ENCODE data around the gene BLOC1S1.

Gene BLOC1S1

GRCh38 chr12:55712700-55713415 lies 3.0 kb upstream of the BLOC1S1 start:
- DNase-seq, result no peak

DNA sequence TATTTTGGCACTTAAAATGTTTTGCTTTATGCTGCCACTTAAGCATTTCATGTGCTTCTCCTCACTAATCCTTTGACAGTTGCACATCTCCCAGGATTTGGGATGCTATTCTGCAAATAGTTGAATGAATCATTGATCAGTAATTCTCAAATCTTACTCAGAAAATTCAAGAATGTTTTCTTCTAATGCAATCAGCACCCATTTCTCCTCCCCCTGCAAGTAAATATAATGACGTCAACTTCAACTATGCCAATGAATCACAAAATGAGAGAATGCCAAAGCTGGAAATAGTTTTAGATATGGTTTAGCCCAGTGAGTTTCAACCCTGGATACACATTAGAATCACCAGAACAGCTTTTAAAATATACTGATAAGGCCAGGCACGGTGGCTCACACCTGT lies 2.1 kb upstream of the BLOC1S1 start:
- DNase-seq, result no peak

GRCh38 chr12:55715169-55715764 lies 579 bp upstream of the BLOC1S1 start:
- no peak for DNase-seq

DNA sequence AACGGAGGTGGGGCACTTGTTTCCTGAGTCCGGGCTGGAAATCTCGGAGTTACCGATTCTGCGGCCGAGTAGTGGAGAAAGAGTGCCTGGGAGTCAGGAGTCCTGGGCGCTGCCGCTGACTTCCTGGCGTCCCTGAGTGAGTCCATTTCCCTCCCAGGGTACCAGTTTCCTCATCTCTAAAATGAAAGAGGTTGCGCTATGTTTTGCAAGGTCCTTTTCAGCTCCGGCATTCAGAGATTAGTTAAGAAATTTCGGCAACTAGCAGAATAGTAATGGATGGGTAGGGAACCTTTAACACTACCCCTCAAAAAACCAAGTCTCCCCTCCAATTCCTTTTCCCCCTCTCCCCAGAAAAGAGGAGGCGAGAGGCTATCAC lies 724 bp downstream of the BLOC1S1 start:
- no peak for DNase-seq

GRCh38 chr12:55717011-55718007 lies 1.5 kb downstream of the BLOC1S1 start:
- DNase-seq, result no peak

GRCh38 chr12:55718015-55718414 lies 2.2 kb downstream of the BLOC1S1 start:
- no peak for DNase-seq

- no peak for DNase-seq
Observed at GRCh38 chr12:55718624-55719275, 2.9 kb downstream of the BLOC1S1 start.

GRCh38 chr12:55719371-55719770 lies 3.5 kb downstream of the BLOC1S1 start:
- no peak for DNase-seq

- no peak for DNase-seq
Observed at GRCh38 chr12:55720071-55720564, 4.3 kb downstream of the BLOC1S1 start, which contains the start of gene RDH5. Gene RDH5 (plus strand): TSS chr12:55720393. CDS start chr12:55721185, 792 bp downstream.

GRCh38 chr12:55720894-55721444 lies 5.1 kb downstream of the BLOC1S1 start:
- DNase-seq, result no peak

DNA sequence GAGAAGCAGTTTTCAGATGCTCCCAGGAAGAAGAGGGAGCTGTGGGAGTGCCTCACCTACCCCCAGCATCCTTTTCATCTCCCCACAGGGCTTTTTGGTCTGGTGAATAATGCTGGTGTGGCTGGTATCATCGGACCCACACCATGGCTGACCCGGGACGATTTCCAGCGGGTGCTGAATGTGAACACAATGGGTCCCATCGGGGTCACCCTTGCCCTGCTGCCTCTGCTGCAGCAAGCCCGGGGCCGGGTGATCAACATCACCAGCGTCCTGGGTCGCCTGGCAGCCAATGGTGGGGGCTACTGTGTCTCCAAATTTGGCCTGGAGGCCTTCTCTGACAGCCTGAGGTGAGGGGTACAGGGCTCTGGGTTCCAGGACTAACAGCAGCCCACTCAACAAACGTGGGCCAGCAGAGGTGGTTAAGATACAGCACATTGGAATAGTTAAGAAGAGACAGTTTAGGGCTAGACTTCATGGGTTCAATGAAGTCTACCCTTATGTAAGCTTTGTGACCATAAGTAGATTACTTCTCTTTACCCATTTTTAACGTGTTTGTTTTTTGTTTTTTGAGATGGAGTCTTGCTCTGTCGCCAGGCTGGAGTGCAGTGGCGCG lies 5.9 kb downstream of the BLOC1S1 start:
- DNase-seq, result no peak

DNA sequence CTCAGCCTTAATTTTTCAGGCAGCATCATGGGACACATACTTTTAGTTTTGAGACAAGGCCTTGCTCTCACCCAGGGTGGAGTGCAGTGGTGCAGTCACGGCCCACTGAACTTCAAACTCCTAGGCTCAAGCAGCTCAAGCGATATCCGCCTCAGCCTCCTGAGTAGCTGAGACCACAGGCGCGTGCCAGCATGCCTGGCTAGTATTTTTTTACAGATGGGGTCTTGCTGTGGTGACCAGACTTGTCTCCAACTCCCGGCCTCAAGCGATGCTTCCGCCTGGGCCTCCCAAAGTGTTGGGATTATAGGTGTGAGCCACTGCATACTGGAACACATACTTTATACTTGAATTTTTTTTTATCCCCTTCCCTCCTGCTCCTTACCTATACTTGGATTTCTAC lies 7.1 kb downstream of the BLOC1S1 start:
- DNase-seq, result no peak

- DNase-seq, result no peak
Observed at GRCh38 chr12:55723516-55724225, 7.8 kb downstream of the BLOC1S1 start.

GRCh38 chr12:55724226-55724939 lies 8.5 kb downstream of the BLOC1S1 start:
- peak; percentile 52 for DNase-seq

GRCh38 chr12:55724940-55725309 lies 9.1 kb downstream of the BLOC1S1 start:
- no peak for DNase-seq

- DNase-seq, result no peak
Observed at GRCh38 chr12:55725556-55725955, 9.7 kb downstream of the BLOC1S1 start.

DNA sequence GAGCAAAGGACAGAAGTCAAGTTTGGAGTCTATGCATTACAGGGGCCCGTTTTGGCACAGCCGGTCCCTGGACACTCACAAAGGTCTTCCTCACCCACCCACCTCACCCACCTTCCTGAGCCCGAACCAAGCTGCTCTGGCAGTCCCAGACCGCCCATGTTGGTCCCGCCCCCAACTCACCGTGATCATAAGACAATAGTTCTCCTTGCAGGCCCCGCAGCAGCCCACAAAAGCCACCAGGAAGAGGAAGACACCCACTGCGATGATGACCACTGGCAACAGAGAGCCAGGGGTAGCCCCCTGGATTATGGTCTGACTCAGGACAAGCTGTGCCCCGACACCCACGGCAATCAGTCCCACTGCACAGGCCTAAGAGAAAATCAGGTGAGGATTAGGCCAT lies 11.1 kb downstream of the BLOC1S1 start:
- no peak for DNase-seq

- no peak for DNase-seq
Observed at GRCh38 chr12:55727643-55728185, 11.9 kb downstream of the BLOC1S1 start.

- DNase-seq, result no peak
Observed at GRCh38 chr12:55728186-55728938, 12.5 kb downstream of the BLOC1S1 start.
